Liver (tissue), 9 donors: ENCODE data around the gene BCAR1. TPM values are rescaled to one million over a fixed set of nuclear protein-coding genes. Genes with fewer than 3 reads are reported as not detected.

Experiments
- DNase-seq: peaks from one replicate; pipeline ENCODE4 v3.0.0-alpha.2; 2017; ENCODE audit warnings: low spot score
- H3K27ac ChIP-seq, 2 donors: one replicate each; pipeline ENCODE4 v1.7.0; 2013; ENCODE audit warnings: inconsistent platforms in 2 of 2, low read length in 2 of 2, control low read depth in 1 of 2, low read depth in 1 of 2, mild to moderate bottlenecking in 1 of 2
- H3K27me3 ChIP-seq, 4 donors: one replicate each; pipeline versions ENCODE4 v1.6.1 to v1.7.0; 2013; ENCODE audit warnings: low read length in 3 of 4, inconsistent platforms in 1 of 4, mild to moderate bottlenecking in 1 of 4, moderate library complexity in 1 of 4; ENCODE audit not compliant: control insufficient read depth in 4 of 4, insufficient read depth in 4 of 4
- H3K36me3 ChIP-seq, 4 donors: one replicate each; pipeline versions ENCODE4 v1.6.1 to v1.7.0; 2013; ENCODE audit warnings: low read length in 3 of 4, mild to moderate bottlenecking in 3 of 4, low read depth in 1 of 4, moderate library complexity in 1 of 4; ENCODE audit not compliant: control insufficient read depth in 4 of 4, insufficient read depth in 3 of 4
- H3K4me1 ChIP-seq, 4 donors: one replicate each; pipeline versions ENCODE4 v1.6.1 to v1.7.0; 2013; ENCODE audit warnings: low read length in 3 of 4, mild to moderate bottlenecking in 3 of 4, moderate library complexity in 1 of 4; ENCODE audit not compliant: control insufficient read depth in 4 of 4, insufficient read depth in 4 of 4
- H3K4me3 ChIP-seq, 3 donors: one replicate each; pipeline versions ENCODE4 v1.6.1 to v1.7.0; 2013; ENCODE audit warnings: low read length in 3 of 3, control low read depth in 1 of 3, low read depth in 1 of 3, mild to moderate bottlenecking in 1 of 3
- H3K9ac ChIP-seq, 2 donors: one replicate each; pipeline ENCODE4 v1.7.0; 2013; ENCODE audit warnings: low read length in 2 of 2, mild to moderate bottlenecking in 2 of 2, moderate library complexity in 2 of 2, control low read depth in 1 of 2, low read depth in 1 of 2
- H3K9me3 ChIP-seq, 4 donors: one replicate each; pipeline versions ENCODE4 v1.6.1 to v1.7.0; 2013; ENCODE audit warnings: low read length in 3 of 4; ENCODE audit not compliant: control insufficient read depth in 4 of 4
- ATF3 ChIP-seq: IDR thresholded peaks from 2 replicates; pipeline ENCODE4 v1.6.1; 2016; ENCODE audit warnings: antibody characterized with exemption
- CTCF ChIP-seq: fragments of 150-350 bp; IDR thresholded peaks from 2 replicates; pipeline ENCODE4 v1.5.1; 2017; ENCODE audit warnings: improper control_type of control experiment, low read depth, low read length; ENCODE audit not compliant: missing input control
- EGR1 ChIP-seq, 2 donors: IDR thresholded peaks; 2 replicates each; pipeline ENCODE4 v1.6.1; 2016 to 2018; ENCODE audit warnings: antibody characterized with exemption in 2 of 2, low read depth in 2 of 2
- FOXA1 ChIP-seq: IDR thresholded peaks from 2 replicates; pipeline ENCODE4 v1.6.1; 2016; ENCODE audit warnings: antibody characterized with exemption
- GABPA ChIP-seq, 2 donors: IDR thresholded peaks in 1 of 2; conservative IDR thresholded peaks in 1 of 2; 2 replicates each; pipeline ENCODE4 v1.6.1; 2016; ENCODE audit warnings: antibody characterized with exemption in 2 of 2, mild to moderate bottlenecking in 1 of 2, moderate library complexity in 1 of 2
- HNF4A ChIP-seq, 2 donors: conservative IDR thresholded peaks; 2 replicates each; pipeline ENCODE4 v1.6.1; 2016; ENCODE audit warnings: antibody characterized with exemption in 2 of 2, mild to moderate bottlenecking in 2 of 2
- HNF4G ChIP-seq: IDR thresholded peaks from 2 replicates; pipeline ENCODE4 v1.6.1; 2016; ENCODE audit warnings: antibody characterized with exemption
- JUND ChIP-seq, 2 donors: IDR thresholded peaks; 2 replicates each; pipeline ENCODE4 v1.6.1; 2016; ENCODE audit warnings: antibody characterized with exemption in 2 of 2
- MAX ChIP-seq: IDR thresholded peaks from 2 replicates; pipeline ENCODE4 v1.6.1; 2016; ENCODE audit warnings: antibody characterized with exemption
- NR2F2 ChIP-seq: IDR thresholded peaks from 2 replicates; pipeline ENCODE4 v1.6.1; 2016; ENCODE audit warnings: antibody characterized with exemption
- SP1 ChIP-seq: IDR thresholded peaks from 2 replicates; pipeline ENCODE4 v1.6.1; 2018; ENCODE audit warnings: antibody characterized with exemption, mild to moderate bottlenecking
- TAF1 ChIP-seq: conservative IDR thresholded peaks from 2 replicates; pipeline ENCODE4 v1.6.1; 2016; ENCODE audit warnings: antibody characterized with exemption, mild to moderate bottlenecking
- ZBTB33 ChIP-seq: IDR thresholded peaks from 2 replicates; pipeline ENCODE4 v1.6.1; 2016; ENCODE audit warnings: antibody characterized with exemption
- WGBS: extraction: QIAGEN DNeasy Blood & Tissue Kit; methylation state at CpG from one replicate; pipeline ENCODE4 v1.1.7; 2013; 5-methylcytosine and 5-hydroxymethylcytosine counted together
- polyA plus RNA-seq, 2 donors: library from polyadenylated mRNA; stranded (reverse) in 1 of 2; unstranded in 1 of 2; fragments of 200-250 nt in 1 of 2; fragments of >200 nt in 1 of 2; fragmentation: Nextera tagmentation in 1 of 2; extraction: Ambion mirVana in 1 of 2; gene quantifications; one replicate each; pipeline versions ENCODE4 v1.2.1 to v1.2.3, GENCODE V29; 2013 to 2015
- total RNA-seq, 2 donors: library from RNA; depleted of rRNA; stranded (reverse); fragments of >200 nt; gene quantifications; one replicate each; pipeline ENCODE4 v1.2.3, GENCODE V29; 2014
- donor health status: healthy.
- donor health status: healthy.
- donor health status: healthy.
- donor health status: healthy.
- donor health status: healthy.

Gene BCAR1
- total and polyA plus RNA-seq, 4 donors, result 10.1 to 32.2 (median 20.2) TPM

- DNase-seq, result no peak
- Histone ChIP-seq H3K27me3 (peaks cover 0 to 4% (median 0%) of the 10 kb centered on the region in 4 donors), H3K9me3 (no peaks in the 10 kb centered on the region), H3K4me3 (no peak overlapping the region), H3K27ac (no peak overlapping the region), H3K4me1 (no peaks in the 10 kb centered on the region), H3K36me3 (no peaks in the 10 kb centered on the region), H3K9ac (no peak overlapping the region)
- TF ChIP-seq TAF1 (no peak), EGR1 (IDR thresholded peaks at IDR 0.05; ENCODE audit: low read depth in 2 of 2) (no peak), GABPA (IDR thresholded peaks at IDR 0.05 in 1 of 2, conservative IDR thresholded peaks at IDR 0.05 in 1 of 2) (no peak), HNF4A (conservative IDR thresholded peaks at IDR 0.05) (no peak), CTCF (no peak), MAX (no peak), FOXA1 (no peak), SP1 (no peak), JUND (IDR thresholded peaks at IDR 0.05) (no peak), ATF3 (no peak), ZBTB33 (no peak), HNF4G (no peak)
- 86% methylated on average over 10 of the region's 10 CpGs for WGBS
Observed at GRCh38 chr16:75193730-75194444, 57.5 kb downstream of the BCAR1 start.

GRCh38 chr16:75193265-75193650 lies 58.2 kb downstream of the BCAR1 start:
- Histone ChIP-seq H3K9me3 (no peaks in the 10 kb centered on the region), H3K4me1 (no peaks in the 10 kb centered on the region)

More at GRCh38 chr16:75193265-75193650, 58.2 kb downstream of the BCAR1 start:
- Histone ChIP-seq H3K4me3 (no peak overlapping the region), H3K27me3 (peaks cover 0 to 4% (median 0%) of the 10 kb centered on the region in 4 donors), H3K27ac (no peak overlapping the region), H3K36me3 (no peaks in the 10 kb centered on the region), H3K9ac (no peak overlapping the region)
- no peak for DNase-seq
- TF ChIP-seq FOXA1 (no peak), HNF4A (conservative IDR thresholded peaks at IDR 0.05) (no peak), SP1 (no peak), GABPA (IDR thresholded peaks at IDR 0.05 in 1 of 2, conservative IDR thresholded peaks at IDR 0.05 in 1 of 2) (no peak), EGR1 (IDR thresholded peaks at IDR 0.05; ENCODE audit: low read depth in 2 of 2) (no peak), ATF3 (no peak), CTCF (no peak), TAF1 (no peak), NR2F2 (no peak)
- 92% methylated on average over 4 of the region's 4 CpGs for WGBS
